Neural cell (in vitro differentiated cells): ENCODE measurements around the gene CDH4. TPM values are rescaled to one million over a fixed set of nuclear protein-coding genes. Genes with fewer than 3 reads are reported as not detected.

Experiments
- H2AFZ ChIP-seq: fragments of 200-600, 300-800 bp; sonication (generic), shearing (Covaris generic); 2 replicates; pipeline ENCODE4 v1.6.0; 2014; ENCODE audit warnings: low read depth, mild to moderate bottlenecking, antibody characterized with exemption, low read length, moderate library complexity
- H3F3A ChIP-seq: fragments of 200-600 bp; shearing (Covaris generic); 2 replicates; pipeline ENCODE4 v1.6.1; 2016; ENCODE audit warnings: mild to moderate bottlenecking, moderate library complexity, mixed read lengths, antibody characterized with exemption, low read length; ENCODE audit not compliant: insufficient read depth, poor library complexity, severe bottlenecking
- H3K27ac ChIP-seq: fragments of 200-600, 300-800 bp; sonication (generic), shearing (Covaris generic); 2 replicates; pipeline ENCODE4 v1.5.1; 2014; ENCODE audit warnings: mild to moderate bottlenecking, low read length, moderate library complexity
- H3K27me3 ChIP-seq: fragments of 300-800, 200-600 bp; sonication (generic), shearing (Covaris generic); 2 replicates; pipeline ENCODE4 v1.6.0; 2014; ENCODE audit warnings: mild to moderate bottlenecking, low read depth, low read length, moderate library complexity; ENCODE audit not compliant: insufficient read depth
- H3K36me3 ChIP-seq: fragments of 300-800, 200-600 bp; sonication (generic), shearing (Covaris generic); 2 replicates; pipeline ENCODE4 v1.5.1; 2014; ENCODE audit warnings: mild to moderate bottlenecking, antibody characterized with exemption, low read length, moderate library complexity; ENCODE audit not compliant: insufficient read depth
- H3K4me2 ChIP-seq: fragments of 300-800, 200-600 bp; sonication (generic), shearing (Covaris generic); 2 replicates; pipeline ENCODE4 v1.6.0; 2014; ENCODE audit warnings: mild to moderate bottlenecking, low read length
- H3K4me3 ChIP-seq: fragments of 300-800, 200-600 bp; sonication (generic), shearing (Covaris generic); 2 replicates; pipeline ENCODE4 v1.5.1; 2014; ENCODE audit warnings: mild to moderate bottlenecking, low read length, moderate library complexity
- H3K79me2 ChIP-seq: fragments of 200-600 bp; shearing (Covaris generic); replicated peaks from 2 replicates; pipeline ENCODE4 v1.6.0; 2014; ENCODE audit warnings: mild to moderate bottlenecking, low read length, moderate library complexity; ENCODE audit not compliant: insufficient read depth
- H3K9ac ChIP-seq: fragments of 300-800, 200-600 bp; sonication (generic), shearing (Covaris generic); 2 replicates; pipeline ENCODE4 v1.6.1; 2016; ENCODE audit warnings: mild to moderate bottlenecking, low read length, mixed read lengths
- H3K9me2 ChIP-seq: fragments of 200-600 bp; shearing (Covaris generic); 2 replicates; pipeline ENCODE4 v1.6.1; 2016; ENCODE audit warnings: mild to moderate bottlenecking, low read length, mixed read lengths; ENCODE audit not compliant: insufficient read depth
- H3K9me3 ChIP-seq: fragments of 200-600, 300-800 bp; sonication (generic), shearing (Covaris generic); 2 replicates; pipeline ENCODE4 v1.6.1; 2016; ENCODE audit warnings: mild to moderate bottlenecking, mixed run types, low read length, moderate library complexity, mixed read lengths
- H4K20me1 ChIP-seq: fragments of 200-600 bp; shearing (Covaris generic); 2 replicates; pipeline ENCODE4 v1.6.1; 2016; ENCODE audit warnings: mild to moderate bottlenecking, mixed run types; ENCODE audit not compliant: insufficient read depth
- EP300 ChIP-seq: fragments of 450-650 bp; conservative IDR thresholded peaks from 2 replicates; pipeline ENCODE4 v1.6.1; 2014; ENCODE audit warnings: antibody characterized with exemption, mild to moderate bottlenecking, moderate library complexity; ENCODE audit not compliant: poor library complexity, severe bottlenecking
- EZH2 ChIP-seq: fragments of 200-600, 300-800 bp; shearing (Covaris generic), sonication (generic); IDR thresholded peaks from 2 replicates; pipeline ENCODE4 v1.6.1; 2014; ENCODE audit warnings: antibody characterized with exemption, low read length, borderline replicate concordance, mild to moderate bottlenecking; ENCODE audit not compliant: insufficient read depth, poor library complexity, severe bottlenecking
- MXI1 ChIP-seq: fragments of 450-650 bp; conservative IDR thresholded peaks from 2 replicates; pipeline ENCODE4 v1.6.1; 2014; ENCODE audit warnings: antibody characterized with exemption, mild to moderate bottlenecking; ENCODE audit not compliant: poor library complexity, severe bottlenecking
- POLR2AphosphoS5 ChIP-seq: IDR thresholded peaks from 2 replicates; pipeline ENCODE4 v1.6.1; 2012
- RAD21 ChIP-seq: fragments of 450-650 bp; conservative IDR thresholded peaks from 2 replicates; pipeline ENCODE4 v1.6.1; 2014; ENCODE audit warnings: antibody characterized with exemption, mild to moderate bottlenecking, moderate library complexity
- SMC3 ChIP-seq: fragments of 450-650 bp; conservative IDR thresholded peaks from 2 replicates; pipeline ENCODE4 v1.6.1; 2014; ENCODE audit warnings: antibody characterized with exemption, mild to moderate bottlenecking, moderate library complexity; ENCODE audit not compliant: poor library complexity
- TAF1 ChIP-seq: IDR thresholded peaks from 2 replicates; pipeline ENCODE4 v1.6.1; 2012; ENCODE audit warnings: low read depth
- polyA plus RNA-seq: library from polyadenylated mRNA; depleted of rRNA; stranded (reverse); fragments of >200 nt; gene quantifications from 2 replicates; pipeline ENCODE4 v1.2.3, GENCODE V29; 2014
- TF ChIP-seq, protein P1 (sequence below): IDR thresholded peaks from 2 replicates; pipeline ENCODE4 v1.6.1; 2012; ENCODE audit warnings: borderline replicate concordance
- TF ChIP-seq, protein P2 (sequence below): fragments of 450-650 bp; IDR thresholded peaks from 2 replicates; pipeline ENCODE4 v1.5.1; 2014; ENCODE audit warnings: antibody characterized with exemption, mild to moderate bottlenecking, moderate library complexity; ENCODE audit not compliant: poor library complexity, severe bottlenecking

The CDH4 gene
- polyA plus RNA-seq, 1 donor from 2014 or later = 24.6 TPM

GRCh38 chr20:61394088-61394799 lies 142.2 kb downstream of the CDH4 start:
- no peaks in the 10 kb centered on the region for H3K9me2 ChIP-seq
- H4K20me1 ChIP-seq = no peaks in the 10 kb centered on the region
- no peak overlapping the region for H3K4me2 ChIP-seq
- no peak overlapping the region for H3K27ac ChIP-seq
- no peak for TF ChIP-seq RAD21
- no peak for TF ChIP-seq EZH2
- TF ChIP-seq, protein P1, sequence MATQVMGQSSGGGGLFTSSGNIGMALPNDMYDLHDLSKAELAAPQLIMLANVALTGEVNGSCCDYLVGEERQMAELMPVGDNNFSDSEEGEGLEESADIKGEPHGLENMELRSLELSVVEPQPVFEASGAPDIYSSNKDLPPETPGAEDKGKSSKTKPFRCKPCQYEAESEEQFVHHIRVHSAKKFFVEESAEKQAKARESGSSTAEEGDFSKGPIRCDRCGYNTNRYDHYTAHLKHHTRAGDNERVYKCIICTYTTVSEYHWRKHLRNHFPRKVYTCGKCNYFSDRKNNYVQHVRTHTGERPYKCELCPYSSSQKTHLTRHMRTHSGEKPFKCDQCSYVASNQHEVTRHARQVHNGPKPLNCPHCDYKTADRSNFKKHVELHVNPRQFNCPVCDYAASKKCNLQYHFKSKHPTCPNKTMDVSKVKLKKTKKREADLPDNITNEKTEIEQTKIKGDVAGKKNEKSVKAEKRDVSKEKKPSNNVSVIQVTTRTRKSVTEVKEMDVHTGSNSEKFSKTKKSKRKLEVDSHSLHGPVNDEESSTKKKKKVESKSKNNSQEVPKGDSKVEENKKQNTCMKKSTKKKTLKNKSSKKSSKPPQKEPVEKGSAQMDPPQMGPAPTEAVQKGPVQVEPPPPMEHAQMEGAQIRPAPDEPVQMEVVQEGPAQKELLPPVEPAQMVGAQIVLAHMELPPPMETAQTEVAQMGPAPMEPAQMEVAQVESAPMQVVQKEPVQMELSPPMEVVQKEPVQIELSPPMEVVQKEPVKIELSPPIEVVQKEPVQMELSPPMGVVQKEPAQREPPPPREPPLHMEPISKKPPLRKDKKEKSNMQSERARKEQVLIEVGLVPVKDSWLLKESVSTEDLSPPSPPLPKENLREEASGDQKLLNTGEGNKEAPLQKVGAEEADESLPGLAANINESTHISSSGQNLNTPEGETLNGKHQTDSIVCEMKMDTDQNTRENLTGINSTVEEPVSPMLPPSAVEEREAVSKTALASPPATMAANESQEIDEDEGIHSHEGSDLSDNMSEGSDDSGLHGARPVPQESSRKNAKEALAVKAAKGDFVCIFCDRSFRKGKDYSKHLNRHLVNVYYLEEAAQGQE = no peak
- TF ChIP-seq EP300 = no peak
- TF ChIP-seq POLR2AphosphoS5 = no peak
- TF ChIP-seq SMC3 = no peak
- TF ChIP-seq, protein P2, sequence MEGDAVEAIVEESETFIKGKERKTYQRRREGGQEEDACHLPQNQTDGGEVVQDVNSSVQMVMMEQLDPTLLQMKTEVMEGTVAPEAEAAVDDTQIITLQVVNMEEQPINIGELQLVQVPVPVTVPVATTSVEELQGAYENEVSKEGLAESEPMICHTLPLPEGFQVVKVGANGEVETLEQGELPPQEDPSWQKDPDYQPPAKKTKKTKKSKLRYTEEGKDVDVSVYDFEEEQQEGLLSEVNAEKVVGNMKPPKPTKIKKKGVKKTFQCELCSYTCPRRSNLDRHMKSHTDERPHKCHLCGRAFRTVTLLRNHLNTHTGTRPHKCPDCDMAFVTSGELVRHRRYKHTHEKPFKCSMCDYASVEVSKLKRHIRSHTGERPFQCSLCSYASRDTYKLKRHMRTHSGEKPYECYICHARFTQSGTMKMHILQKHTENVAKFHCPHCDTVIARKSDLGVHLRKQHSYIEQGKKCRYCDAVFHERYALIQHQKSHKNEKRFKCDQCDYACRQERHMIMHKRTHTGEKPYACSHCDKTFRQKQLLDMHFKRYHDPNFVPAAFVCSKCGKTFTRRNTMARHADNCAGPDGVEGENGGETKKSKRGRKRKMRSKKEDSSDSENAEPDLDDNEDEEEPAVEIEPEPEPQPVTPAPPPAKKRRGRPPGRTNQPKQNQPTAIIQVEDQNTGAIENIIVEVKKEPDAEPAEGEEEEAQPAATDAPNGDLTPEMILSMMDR = no peak
- TF ChIP-seq MXI1 = no peak
- no peak for TF ChIP-seq TAF1
- H3K79me2 ChIP-seq = no peaks in the 10 kb centered on the region
- no peaks in the 10 kb centered on the region for H3K36me3 ChIP-seq
- no peak overlapping the region for H3K9ac ChIP-seq
- H2AFZ ChIP-seq = no peak overlapping the region
- no peaks in the 10 kb centered on the region for H3K27me3 ChIP-seq
- no peaks in the 10 kb centered on the region for H3F3A ChIP-seq
- H3K9me3 ChIP-seq = no peaks in the 10 kb centered on the region
- no peak overlapping the region for H3K4me3 ChIP-seq

- H3K9ac ChIP-seq = no peak overlapping the region
Observed at GRCh38 chr20:61396262-61396848, 144.3 kb downstream of the CDH4 start.

More at GRCh38 chr20:61396262-61396848, 144.3 kb downstream of the CDH4 start:
- no peaks in the 10 kb centered on the region for H3F3A ChIP-seq
- no peaks in the 10 kb centered on the region for H3K79me2 ChIP-seq
- H3K9me3 ChIP-seq = no peaks in the 10 kb centered on the region
- H3K36me3 ChIP-seq = no peaks in the 10 kb centered on the region
- no peaks in the 10 kb centered on the region for H4K20me1 ChIP-seq
- H2AFZ ChIP-seq = no peak overlapping the region
- H3K27me3 ChIP-seq = no peaks in the 10 kb centered on the region
- no peak overlapping the region for H3K4me3 ChIP-seq
- H3K4me2 ChIP-seq = no peak overlapping the region
- no peaks in the 10 kb centered on the region for H3K9me2 ChIP-seq
- H3K27ac ChIP-seq = no peak overlapping the region
- TF ChIP-seq TAF1 (no peak), SMC3 (no peak), MXI1 (no peak)
